Esophagus muscularis mucosa (tissue), 4 donors: Measurements from ENCODE around the gene TADA3. TPM values are rescaled to one million over a fixed set of nuclear protein-coding genes. Genes with fewer than 3 reads are reported as not detected.
A peak's percentile ranks its signal among the peaks of the same experiment; 100 is the strongest.

Experiments used
- DNase-seq: peaks from one replicate; pipeline ENCODE4 v3.0.0-alpha.2; 2017; ENCODE audit errors: extremely low spot score
- H3K27ac ChIP-seq, 4 donors: fragments of 200-600 bp; sonication (generic); replicated peaks in 1 of 4; 1 replicate in 3 of 4; 2 replicates in 1 of 4; pipeline ENCODE4 v1.5.1; 2016 to 2019; ENCODE audit warnings: mild to moderate bottlenecking in 1 of 4
- H3K27me3 ChIP-seq, 4 donors: fragments of 200-600 bp; sonication (generic); one replicate each; pipeline versions ENCODE4 v1.5.1 to v1.6.0; 2016 to 2019
- H3K36me3 ChIP-seq, 4 donors: fragments of 200-600 bp; sonication (generic); one replicate each; pipeline ENCODE4 v1.5.1; 2016 to 2019
- H3K4me1 ChIP-seq, 4 donors: fragments of 200-600 bp; sonication (generic); one replicate each; pipeline ENCODE4 v1.5.1; 2016 to 2019
- H3K4me3 ChIP-seq, 4 donors: fragments of 200-600 bp; sonication (generic); 1 replicate in 2 of 4; 2 replicates in 2 of 4; pipeline ENCODE4 v1.5.1; 2016 to 2019; ENCODE audit warnings: mild to moderate bottlenecking in 4 of 4, moderate library complexity in 1 of 4
- H3K9me3 ChIP-seq, 4 donors: fragments of 200-600 bp; sonication (generic); 1 replicate in 3 of 4; 2 replicates in 1 of 4; pipeline ENCODE4 v1.5.1; 2016 to 2019
- CTCF ChIP-seq, 3 experiments: fragments of 200-600 bp in 2 of 3; fragments of 450-650 bp in 1 of 3; sonication (generic) in 2 of 3; IDR thresholded peaks; one replicate each; pipeline ENCODE4 v1.5.1; 2017 to 2019; ENCODE audit warnings: antibody characterized with exemption in 3 of 3, mild to moderate bottlenecking in 2 of 3, moderate library complexity in 1 of 3
- EP300 ChIP-seq: sonication (generic); formaldehyde crosslinking; IDR thresholded peaks from one replicate; pipeline ENCODE4 v1.6.1; 2017; ENCODE audit warnings: antibody characterized with exemption
- POLR2A ChIP-seq: fragments of 450-650 bp; IDR thresholded peaks from one replicate; pipeline ENCODE4 v1.6.1; 2017; ENCODE audit warnings: antibody characterized with exemption, moderate library complexity, mild to moderate bottlenecking, low read depth
- POLR2AphosphoS5 ChIP-seq, 2 donors: sonication (generic); formaldehyde crosslinking; IDR thresholded peaks; one replicate each; pipeline ENCODE4 v1.6.1; 2017; ENCODE audit warnings: antibody characterized with exemption in 2 of 2
- WGBS: methylation state at CpG from one replicate; pipeline ENCODE4 v1.1.5; 2018; 5-methylcytosine and 5-hydroxymethylcytosine counted together
- intact Hi-C: fragments of 100-400 bp; cut with DNase I; formaldehyde crosslinking; loops from one replicate; pipeline ENCODE4 v1.15.1; 2023
- total RNA-seq, 4 donors: library from RNA; depleted of rRNA; stranded (reverse); fragments of >200 nt; gene quantifications; one replicate each; pipeline versions ENCODE4 v1.1.0 to v1.2.1, GENCODE V29; 2016

The TADA3 gene
- total RNA-seq, 4 donors from 2014 or later = 64.4 to 80.9 (median 74.6) TPM

GRCh38 chr3:9810846-9811245 is 18.6 kb upstream of the TADA3 start:
- H3K9me3 ChIP-seq = no peaks in the 10 kb centered on the region
- TF ChIP-seq POLR2AphosphoS5 (IDR thresholded peaks at IDR 0.05) (no peak), CTCF (IDR thresholded peaks at IDR 0.05) (no peak), EP300 (no peak), POLR2A (no peak)
- intact Hi-C loops = no loop called here
- H3K36me3 ChIP-seq = peaks cover 9 to 48% (median 29%) of the 10 kb centered on the region in 4 donors
- 56% methylated on average over 10 of the region's 10 CpGs for WGBS
- no peaks in the 10 kb centered on the region for H3K27me3 ChIP-seq
- H3K4me1 ChIP-seq = peaks cover 18 to 27% (median 24%) of the 10 kb centered on the region in 4 donors
- peak overlapping the region; percentile 92 to 99 (median 96) for H3K27ac ChIP-seq
- peak overlapping the region; percentile 69 to 89 (median 80) for H3K4me3 ChIP-seq
- DNase-seq = no peak

GRCh38 chr3:9810433-9810770 is 18.1 kb upstream of the TADA3 start:
- Histone ChIP-seq H3K27me3 (no peaks in the 10 kb centered on the region), H3K9me3 (no peaks in the 10 kb centered on the region), H3K27ac (peak overlapping the region; percentile 92 to 99 (median 96)), H3K36me3 (peaks cover 14 to 48% (median 31%) of the 10 kb centered on the region in 4 donors), H3K4me1 (peaks cover 18 to 27% (median 24%) of the 10 kb centered on the region in 4 donors), H3K4me3 (peak overlapping the region; percentile 69 to 89 (median 80))
- intact Hi-C loops = no loop called here
- DNase-seq = no peak
- TF ChIP-seq POLR2A = no peak
- no peak for TF ChIP-seq POLR2AphosphoS5 (IDR thresholded peaks at IDR 0.05)
- TF ChIP-seq CTCF (IDR thresholded peaks at IDR 0.05) = no peak
- TF ChIP-seq EP300 = no peak
- WGBS = 2% methylated on average over 17 of the region's 18 CpGs

- 2% methylated on average over 25 of the region's 76 CpGs for WGBS
- peak within 1 kb of the TSS; percentile 69 to 89 (median 80) for H3K4me3 ChIP-seq
- DNase-seq = peak; percentile 94
- intact Hi-C loops = no loop called here
- no peaks in the 10 kb centered on the region for H3K9me3 ChIP-seq
- H3K36me3 ChIP-seq = peaks cover 20 to 49% (median 35%) of the 10 kb centered on the region in 4 donors
- peaks cover 18 to 27% (median 24%) of the 10 kb centered on the region in 4 donors for H3K4me1 ChIP-seq
- peak within 1 kb of the TSS; percentile 92 to 99 (median 96) for H3K27ac ChIP-seq
- TF ChIP-seq EP300 (no peak), POLR2AphosphoS5 (IDR thresholded peaks at IDR 0.05) (peak; percentile 42 to 83), CTCF (IDR thresholded peaks at IDR 0.05) (no peak), POLR2A (no peak)
- no peaks in the 10 kb centered on the region for H3K27me3 ChIP-seq
Measured at GRCh38 chr3:9809615-9810432, 17.6 kb upstream of the TADA3 start, which contains the start of gene TTLL3. Gene TTLL3 (plus strand): TSS chr3:9810262. CDS start chr3:9810662, 400 bp downstream.

- H3K27ac ChIP-seq = peak overlapping the region; percentile 92 to 99 (median 96)
- H3K4me1 ChIP-seq = peaks cover 18 to 27% (median 24%) of the 10 kb centered on the region in 4 donors
- WGBS = 88% methylated on average over 4 of the region's 4 CpGs
- no peaks in the 10 kb centered on the region for H3K27me3 ChIP-seq
- H3K4me3 ChIP-seq = peak overlapping the region; percentile 69 to 89 (median 80)
- no peaks in the 10 kb centered on the region for H3K9me3 ChIP-seq
- peaks cover 25 to 50% (median 38%) of the 10 kb centered on the region in 4 donors for H3K36me3 ChIP-seq
- TF ChIP-seq CTCF (IDR thresholded peaks at IDR 0.05) (no peak), POLR2AphosphoS5 (IDR thresholded peaks at IDR 0.05) (no peak), EP300 (no peak), POLR2A (no peak)
- intact Hi-C loops = no loop called here
- no peak for DNase-seq
Measured at GRCh38 chr3:9809239-9809614, 17.0 kb upstream of the TADA3 start.
